Neural progenitor cell (in vitro differentiated cells): ENCODE measurements around the gene ZBTB7B.

Experiments used
- EZH2 ChIP-seq: fragments of 200-600 bp; sonication (generic); IDR thresholded peaks from 2 replicates; pipeline ENCODE4 v1.6.1; 2017; ENCODE audit warnings: antibody characterized with exemption, mild to moderate bottlenecking, moderate library complexity
- TF ChIP-seq, protein P1 (sequence below): fragments of 200-600 bp; sonication (generic); IDR thresholded peaks from 2 replicates; pipeline ENCODE4 v1.5.1; 2017; ENCODE audit warnings: antibody characterized with exemption, mild to moderate bottlenecking

DNA sequence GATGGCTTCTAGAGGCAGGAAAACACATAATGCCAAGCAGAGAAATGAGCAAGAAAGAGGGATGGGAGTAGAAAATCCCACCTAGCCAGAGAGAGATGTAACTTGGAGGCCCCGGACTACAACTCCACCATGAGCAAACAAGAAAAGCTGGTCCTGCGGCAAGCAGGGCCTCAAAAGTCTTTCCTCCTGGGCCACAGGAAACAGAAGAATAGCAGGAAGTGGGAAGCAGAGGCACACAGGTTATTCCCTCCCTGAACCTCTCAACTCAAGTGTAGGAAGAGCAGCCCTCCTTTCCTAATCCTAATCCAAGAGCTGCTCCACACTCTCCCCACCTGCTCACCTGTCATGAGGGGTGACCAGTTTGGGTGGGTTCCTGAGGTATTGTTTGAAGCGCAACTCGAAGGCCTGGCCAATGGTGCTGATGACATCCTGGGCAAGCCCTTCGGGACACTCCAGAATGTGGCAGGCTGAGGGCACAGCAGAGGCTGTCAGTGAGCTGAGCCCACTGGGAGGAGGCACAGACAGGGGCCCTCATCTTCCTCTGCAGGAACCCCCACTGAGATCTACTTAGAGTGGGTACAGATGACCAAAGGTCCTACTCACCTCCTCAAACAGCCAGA is 35.2 kb upstream of the ZBTB7B start:
- no peak for TF ChIP-seq EZH2
- TF ChIP-seq, protein P1, sequence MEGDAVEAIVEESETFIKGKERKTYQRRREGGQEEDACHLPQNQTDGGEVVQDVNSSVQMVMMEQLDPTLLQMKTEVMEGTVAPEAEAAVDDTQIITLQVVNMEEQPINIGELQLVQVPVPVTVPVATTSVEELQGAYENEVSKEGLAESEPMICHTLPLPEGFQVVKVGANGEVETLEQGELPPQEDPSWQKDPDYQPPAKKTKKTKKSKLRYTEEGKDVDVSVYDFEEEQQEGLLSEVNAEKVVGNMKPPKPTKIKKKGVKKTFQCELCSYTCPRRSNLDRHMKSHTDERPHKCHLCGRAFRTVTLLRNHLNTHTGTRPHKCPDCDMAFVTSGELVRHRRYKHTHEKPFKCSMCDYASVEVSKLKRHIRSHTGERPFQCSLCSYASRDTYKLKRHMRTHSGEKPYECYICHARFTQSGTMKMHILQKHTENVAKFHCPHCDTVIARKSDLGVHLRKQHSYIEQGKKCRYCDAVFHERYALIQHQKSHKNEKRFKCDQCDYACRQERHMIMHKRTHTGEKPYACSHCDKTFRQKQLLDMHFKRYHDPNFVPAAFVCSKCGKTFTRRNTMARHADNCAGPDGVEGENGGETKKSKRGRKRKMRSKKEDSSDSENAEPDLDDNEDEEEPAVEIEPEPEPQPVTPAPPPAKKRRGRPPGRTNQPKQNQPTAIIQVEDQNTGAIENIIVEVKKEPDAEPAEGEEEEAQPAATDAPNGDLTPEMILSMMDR: no peak
